ENCODE data around the gene SMIM32.

GRCh38 chr5:136182618-136183017, 10.3 kb downstream of the SMIM32 start:
- TF ChIP-seq, protein P1, sequence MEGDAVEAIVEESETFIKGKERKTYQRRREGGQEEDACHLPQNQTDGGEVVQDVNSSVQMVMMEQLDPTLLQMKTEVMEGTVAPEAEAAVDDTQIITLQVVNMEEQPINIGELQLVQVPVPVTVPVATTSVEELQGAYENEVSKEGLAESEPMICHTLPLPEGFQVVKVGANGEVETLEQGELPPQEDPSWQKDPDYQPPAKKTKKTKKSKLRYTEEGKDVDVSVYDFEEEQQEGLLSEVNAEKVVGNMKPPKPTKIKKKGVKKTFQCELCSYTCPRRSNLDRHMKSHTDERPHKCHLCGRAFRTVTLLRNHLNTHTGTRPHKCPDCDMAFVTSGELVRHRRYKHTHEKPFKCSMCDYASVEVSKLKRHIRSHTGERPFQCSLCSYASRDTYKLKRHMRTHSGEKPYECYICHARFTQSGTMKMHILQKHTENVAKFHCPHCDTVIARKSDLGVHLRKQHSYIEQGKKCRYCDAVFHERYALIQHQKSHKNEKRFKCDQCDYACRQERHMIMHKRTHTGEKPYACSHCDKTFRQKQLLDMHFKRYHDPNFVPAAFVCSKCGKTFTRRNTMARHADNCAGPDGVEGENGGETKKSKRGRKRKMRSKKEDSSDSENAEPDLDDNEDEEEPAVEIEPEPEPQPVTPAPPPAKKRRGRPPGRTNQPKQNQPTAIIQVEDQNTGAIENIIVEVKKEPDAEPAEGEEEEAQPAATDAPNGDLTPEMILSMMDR (IDR thresholded peaks at IDR 0.05; ENCODE audit: low read depth, low read length, poor library complexity, severe bottlenecking) = no peak
- TF ChIP-seq EZH2phosphoT487 (IDR thresholded peaks at IDR 0.05; ENCODE audit: borderline replicate concordance, low read length) = no peak

Measured in DOHH2 (cell line).